HG03039 (cell line): ENCODE measurements around the gene CHGA.

Experiments
- ATAC-seq: cut with Tn5 transposase; IDR thresholded peaks from one replicate; pipeline ENCODE4 v1.9.1; 2021; ENCODE audit warnings: mild to moderate bottlenecking, moderate library complexity; ENCODE audit not compliant: unreplicated experiment

Gene CHGA, protein sequence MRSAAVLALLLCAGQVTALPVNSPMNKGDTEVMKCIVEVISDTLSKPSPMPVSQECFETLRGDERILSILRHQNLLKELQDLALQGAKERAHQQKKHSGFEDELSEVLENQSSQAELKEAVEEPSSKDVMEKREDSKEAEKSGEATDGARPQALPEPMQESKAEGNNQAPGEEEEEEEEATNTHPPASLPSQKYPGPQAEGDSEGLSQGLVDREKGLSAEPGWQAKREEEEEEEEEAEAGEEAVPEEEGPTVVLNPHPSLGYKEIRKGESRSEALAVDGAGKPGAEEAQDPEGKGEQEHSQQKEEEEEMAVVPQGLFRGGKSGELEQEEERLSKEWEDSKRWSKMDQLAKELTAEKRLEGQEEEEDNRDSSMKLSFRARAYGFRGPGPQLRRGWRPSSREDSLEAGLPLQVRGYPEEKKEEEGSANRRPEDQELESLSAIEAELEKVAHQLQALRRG

DNA sequence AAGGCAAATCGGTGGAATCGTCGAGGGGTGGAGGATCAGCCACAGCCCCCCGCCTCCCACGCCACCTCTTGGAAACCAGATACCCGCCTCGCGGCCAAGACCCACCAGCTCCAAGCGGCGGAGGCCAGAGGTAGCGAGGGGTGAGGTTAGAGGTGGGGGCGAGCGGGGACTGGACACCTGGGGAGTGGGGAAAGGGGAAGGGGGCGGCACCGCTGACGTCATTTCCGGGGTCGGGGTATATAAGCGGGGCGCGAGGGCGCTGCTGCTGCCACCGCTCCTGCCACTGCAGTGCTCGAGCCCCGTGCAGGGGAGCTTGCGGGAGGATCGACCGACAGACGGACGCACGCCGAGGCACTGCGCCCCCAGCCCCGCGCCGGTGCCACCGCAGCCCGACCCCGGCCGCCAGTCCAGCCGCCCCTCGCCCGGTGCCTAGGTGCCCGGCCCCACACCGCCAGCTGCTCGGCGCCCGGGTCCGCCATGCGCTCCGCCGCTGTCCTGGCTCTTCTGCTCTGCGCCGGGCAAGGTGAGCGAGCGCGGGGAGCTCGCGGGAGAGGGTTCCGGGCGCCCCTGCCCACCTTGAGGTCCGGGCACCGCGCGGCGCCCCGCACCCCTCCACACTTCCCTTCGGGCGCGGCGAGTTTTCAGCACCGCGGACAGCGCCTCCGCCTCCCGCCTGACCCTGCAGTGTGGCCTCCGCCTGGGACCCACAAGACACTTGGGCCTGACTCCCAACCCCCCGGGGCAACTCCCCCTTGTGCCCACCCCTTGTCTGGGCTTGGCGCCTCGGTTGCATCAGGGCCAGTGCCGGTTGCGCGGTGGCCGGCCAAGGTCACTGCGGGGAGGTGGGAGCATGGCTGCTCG is at the start of gene CHGA:
Gene CHGA (plus strand): TSS at position 268 of the 861 bp plus-strand sequence. CDS start 210 bp downstream, at position 478.
- no peak for ATAC-seq

GRCh38 chr14:92874962-92875661 is 47.8 kb upstream of the CHGA start:
- ATAC-seq, result no peak

GRCh38 chr14:92877757-92878431 is 45.1 kb upstream of the CHGA start:
- no peak for ATAC-seq

DNA sequence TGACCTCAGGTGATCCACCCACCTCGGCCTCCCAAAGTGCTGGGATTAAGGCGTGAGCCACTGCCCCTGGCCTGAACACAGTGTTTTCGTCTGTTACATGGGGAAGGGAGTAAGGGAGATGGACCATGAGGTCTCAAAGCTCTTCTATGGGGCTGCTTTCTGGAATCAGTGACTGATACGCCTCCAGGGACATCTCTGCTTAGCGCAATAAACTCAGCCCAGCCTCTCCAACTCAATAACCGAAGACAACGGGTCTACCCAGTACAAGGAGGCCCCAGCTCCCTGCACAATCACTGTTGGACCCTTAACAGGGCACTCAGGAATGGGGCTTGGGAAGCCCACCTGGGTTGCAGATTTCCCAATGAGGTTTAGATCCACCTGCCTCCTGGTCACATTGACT is 42.6 kb upstream of the CHGA start:
- no peak for ATAC-seq

- ATAC-seq, result no peak
These were observed 42.1 kb upstream of the CHGA start for GRCh38 chr14:92880851-92881250.

DNA sequence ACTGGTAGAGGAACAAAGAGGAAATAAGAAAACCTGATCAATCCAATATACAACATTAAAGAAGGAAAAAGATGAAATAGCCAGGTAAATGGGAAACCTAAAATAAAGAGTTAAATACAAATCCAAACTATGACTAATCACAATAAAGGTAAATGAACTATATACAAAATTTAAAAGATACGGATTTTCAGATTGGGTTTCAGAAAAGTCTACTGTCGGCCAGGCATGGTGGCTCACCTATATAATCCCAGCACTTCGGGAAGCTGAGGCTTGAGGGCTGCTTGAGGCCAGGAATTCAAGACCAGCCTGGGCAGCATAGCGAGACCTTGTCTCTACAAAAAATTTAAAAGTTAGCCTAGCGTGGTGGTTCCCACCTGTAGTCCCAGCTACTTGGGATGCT is 39.9 kb upstream of the CHGA start:
- ATAC-seq, result no peak

DNA sequence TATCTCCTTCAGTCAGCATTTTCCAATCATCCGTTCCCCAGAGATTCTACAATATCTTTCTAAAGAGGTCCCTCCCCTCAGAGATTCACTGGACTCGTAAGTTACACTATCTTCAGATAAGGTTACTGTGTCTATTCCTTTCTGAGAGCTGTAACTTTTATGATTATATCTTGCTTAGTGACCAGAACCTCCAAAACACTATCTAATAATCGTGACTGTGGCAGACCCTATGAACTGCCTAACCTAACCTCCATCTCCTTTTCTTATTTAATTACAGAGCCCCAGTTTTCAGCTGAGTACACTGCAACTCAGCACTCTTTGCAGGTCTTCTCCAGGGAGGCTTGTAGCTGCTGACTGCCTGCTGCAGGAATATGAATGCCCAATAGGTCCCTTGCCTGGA is 38.5 kb upstream of the CHGA start:
- ATAC-seq, result no peak

GRCh38 chr14:92885279-92886061 is 37.5 kb upstream of the CHGA start:
- ATAC-seq, result no peak

DNA sequence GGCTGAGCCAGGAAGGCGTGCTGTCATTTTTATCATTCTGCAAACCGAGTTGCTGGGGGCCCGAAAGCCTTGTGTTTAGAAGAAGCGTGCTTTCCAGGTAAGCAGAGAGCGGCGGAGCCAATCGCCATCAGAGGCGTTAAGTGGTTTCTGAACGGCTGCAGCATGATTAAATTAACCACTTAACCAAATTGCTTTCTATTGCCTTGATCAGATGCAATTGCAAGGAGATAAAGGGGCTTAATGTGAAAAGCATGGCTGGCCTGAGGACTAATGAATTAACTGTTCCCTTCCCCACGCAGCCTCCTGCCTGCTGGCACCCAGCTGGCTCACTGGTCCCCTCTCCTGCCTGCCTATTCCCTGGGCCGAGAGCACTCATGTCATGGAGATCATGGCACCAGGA is 36.6 kb upstream of the CHGA start:
- no peak for ATAC-seq

- ATAC-seq, result no peak
These were observed 35.8 kb upstream of the CHGA start for GRCh38 chr14:92887157-92887556.

GRCh38 chr14:92888896-92889295 is 34.1 kb upstream of the CHGA start:
- no peak for ATAC-seq

GRCh38 chr14:92890830-92891588 is 31.9 kb upstream of the CHGA start:
- ATAC-seq, result no peak

DNA sequence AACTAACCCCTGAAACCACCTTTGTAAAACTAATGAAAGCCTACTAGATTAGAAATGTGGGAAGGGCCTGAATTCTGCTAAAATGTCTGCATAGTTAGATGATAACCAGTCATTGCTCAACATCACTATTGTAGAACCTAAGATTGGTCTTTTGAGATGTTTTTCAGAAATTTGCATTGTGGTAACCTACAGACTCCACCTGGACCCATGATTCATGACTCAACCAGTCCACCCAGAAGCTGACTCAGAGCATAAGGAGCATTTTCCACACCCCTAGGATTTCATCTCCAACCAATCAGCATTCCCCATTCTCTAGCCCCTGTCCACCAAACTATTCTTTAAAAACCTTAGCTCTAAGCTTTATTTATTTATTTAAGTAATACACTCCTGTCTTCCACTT is 30.4 kb upstream of the CHGA start:
- ATAC-seq, result no peak

DNA sequence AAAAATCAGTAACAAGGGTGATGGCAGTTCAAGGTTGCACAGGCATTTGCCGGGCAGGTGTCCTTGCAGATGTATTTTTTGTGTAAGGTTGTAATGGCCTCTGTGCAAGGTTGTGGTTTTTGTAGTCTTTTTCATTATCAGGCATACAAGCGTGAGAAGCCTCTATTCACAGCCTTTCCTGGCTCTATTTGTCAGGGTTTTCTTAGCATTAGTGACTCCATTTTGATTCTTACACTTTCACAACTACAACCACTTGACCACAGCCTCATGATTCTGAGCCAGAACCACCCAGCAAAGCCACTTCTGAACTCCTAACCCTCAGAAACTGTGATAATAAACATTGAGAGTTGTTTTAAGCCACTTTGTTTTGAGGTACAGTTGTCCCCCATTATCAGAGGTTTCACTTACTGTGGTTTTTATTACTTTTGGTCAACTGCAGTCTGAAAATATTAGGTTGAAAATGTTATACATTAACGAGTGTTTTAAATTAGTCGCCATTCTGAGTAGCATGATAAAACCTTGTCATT is 27.5 kb upstream of the CHGA start:
- no peak for ATAC-seq

GRCh38 chr14:92897922-92898565 is 24.9 kb upstream of the CHGA start:
- no peak for ATAC-seq

DNA sequence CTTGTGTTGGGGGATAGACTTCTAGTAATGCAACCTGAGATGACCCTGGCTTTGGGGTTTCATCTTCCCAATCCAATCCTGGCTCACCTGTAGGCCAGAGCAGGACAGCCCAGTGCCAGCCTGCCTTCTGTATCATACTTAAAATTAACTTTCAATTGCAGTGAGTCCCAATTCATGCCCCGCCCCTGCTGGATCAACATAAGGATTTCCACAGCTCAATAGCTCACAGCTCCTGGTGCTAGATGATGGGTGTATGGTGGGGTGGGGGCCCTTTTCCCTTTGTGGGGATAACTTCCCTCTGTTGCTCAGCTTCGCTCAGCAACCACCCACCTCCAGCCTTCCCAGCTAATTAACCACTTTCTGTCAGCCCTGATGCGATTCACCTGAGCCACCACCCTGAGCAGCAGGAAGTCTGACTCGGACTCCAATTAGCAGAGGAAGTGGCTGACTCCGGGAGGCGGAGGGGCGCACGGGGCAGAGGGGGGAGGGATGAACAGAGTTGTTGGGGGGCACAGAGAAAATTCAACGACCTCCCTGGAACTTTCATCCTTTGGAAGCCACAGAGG is 24.3 kb upstream of the CHGA start:
- ATAC-seq, result no peak

- ATAC-seq, result no peak
These were observed 22.3 kb upstream of the CHGA start for GRCh38 chr14:92900660-92901059.

- ATAC-seq, result no peak
These were observed 20.8 kb upstream of the CHGA start for GRCh38 chr14:92902191-92902590.
